DMS114 treated with DMSO at 0.1 percent for 48 hours (cell line): ENCODE results near the gene ATP6V1D.
"Not testable (repeated sequence)": the region's sequence is repeated elsewhere in the genome, so short reads cannot be mapped to it uniquely, and the experiment has no call there.

ENCODE experiments used
- DNase-seq: peaks from one replicate; lab custom pipeline; 2025; ENCODE audit not compliant: unreplicated experiment; lab: John Stamatoyannopoulos, UW

Gene ATP6V1D

GRCh38 chr14:67371247-67372148, 11.9 kb upstream of the ATP6V1D start:
- DNase-seq, result no peak

- DNase-seq, result no peak
Measured at GRCh38 chr14:67370830-67371229, 11.2 kb upstream of the ATP6V1D start.

- no peak for DNase-seq
Measured at GRCh38 chr14:67365476-67365875, 5.9 kb upstream of the ATP6V1D start.

GRCh38 chr14:67360470-67361206, 1.0 kb upstream of the ATP6V1D start:
- DNase-seq, result no peak

- no peak for DNase-seq
Measured at GRCh38 chr14:67358924-67359774, 455 bp downstream of the ATP6V1D start.

GRCh38 chr14:67357969-67358354, 1.6 kb downstream of the ATP6V1D start:
- DNase-seq, result no peak

- no peak for DNase-seq
Measured at GRCh38 chr14:67357186-67357968, 2.2 kb downstream of the ATP6V1D start.

- DNase-seq, result no peak
Measured at GRCh38 chr14:67352055-67352454, 7.5 kb downstream of the ATP6V1D start.

GRCh38 chr14:67345583-67345982, 14.0 kb downstream of the ATP6V1D start:
- no peak for DNase-seq

GRCh38 chr14:67343601-67344230, 15.9 kb downstream of the ATP6V1D start:
- DNase-seq, result no peak

- DNase-seq, result not testable (repeated sequence)
Measured at GRCh38 chr14:67341231-67341630, 18.4 kb downstream of the ATP6V1D start.

- no peak for DNase-seq
Measured at GRCh38 chr14:67335781-67336180, 23.8 kb downstream of the ATP6V1D start.

GRCh38 chr14:67332468-67332867, 27.1 kb downstream of the ATP6V1D start:
- DNase-seq, result no peak

- DNase-seq, result no peak
Measured at GRCh38 chr14:67331368-67332125, 28.1 kb downstream of the ATP6V1D start.

- not testable (repeated sequence) for DNase-seq
Measured at GRCh38 chr14:67329666-67330065, 29.9 kb downstream of the ATP6V1D start.

GRCh38 chr14:67319142-67319541, 40.5 kb downstream of the ATP6V1D start:
- DNase-seq, result no peak

GRCh38 chr14:67317822-67318221, 41.8 kb downstream of the ATP6V1D start:
- no peak for DNase-seq

- DNase-seq, result no peak
Measured at GRCh38 chr14:67313153-67313552, 46.5 kb downstream of the ATP6V1D start.

GRCh38 chr14:67311868-67312267, 47.7 kb downstream of the ATP6V1D start:
- no peak for DNase-seq
